Measurements from ENCODE around the gene MKX.

DNA sequence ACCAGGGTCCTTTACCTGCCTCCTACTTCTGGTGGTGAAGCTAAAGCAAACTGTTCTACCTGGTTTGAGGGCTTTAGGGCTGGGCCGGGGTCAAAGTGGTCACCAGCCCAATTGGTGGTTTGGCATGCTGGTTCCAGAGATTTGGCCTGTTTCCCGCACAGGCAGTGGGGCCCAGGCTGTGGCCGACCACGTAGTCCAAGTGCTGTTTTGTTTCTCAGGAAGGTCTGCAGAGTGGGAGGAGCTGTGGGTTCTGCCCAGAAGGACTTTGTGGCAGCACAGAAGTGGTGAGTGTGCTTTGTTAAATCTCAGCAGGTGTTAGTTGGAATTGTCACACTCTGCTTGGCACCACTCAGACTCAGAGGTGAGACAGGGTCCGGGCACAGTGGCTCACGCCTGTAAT is 85.8 kb downstream of the MKX start:
- TF ChIP-seq, protein P1, sequence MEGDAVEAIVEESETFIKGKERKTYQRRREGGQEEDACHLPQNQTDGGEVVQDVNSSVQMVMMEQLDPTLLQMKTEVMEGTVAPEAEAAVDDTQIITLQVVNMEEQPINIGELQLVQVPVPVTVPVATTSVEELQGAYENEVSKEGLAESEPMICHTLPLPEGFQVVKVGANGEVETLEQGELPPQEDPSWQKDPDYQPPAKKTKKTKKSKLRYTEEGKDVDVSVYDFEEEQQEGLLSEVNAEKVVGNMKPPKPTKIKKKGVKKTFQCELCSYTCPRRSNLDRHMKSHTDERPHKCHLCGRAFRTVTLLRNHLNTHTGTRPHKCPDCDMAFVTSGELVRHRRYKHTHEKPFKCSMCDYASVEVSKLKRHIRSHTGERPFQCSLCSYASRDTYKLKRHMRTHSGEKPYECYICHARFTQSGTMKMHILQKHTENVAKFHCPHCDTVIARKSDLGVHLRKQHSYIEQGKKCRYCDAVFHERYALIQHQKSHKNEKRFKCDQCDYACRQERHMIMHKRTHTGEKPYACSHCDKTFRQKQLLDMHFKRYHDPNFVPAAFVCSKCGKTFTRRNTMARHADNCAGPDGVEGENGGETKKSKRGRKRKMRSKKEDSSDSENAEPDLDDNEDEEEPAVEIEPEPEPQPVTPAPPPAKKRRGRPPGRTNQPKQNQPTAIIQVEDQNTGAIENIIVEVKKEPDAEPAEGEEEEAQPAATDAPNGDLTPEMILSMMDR (IDR thresholded peaks at IDR 0.05), result no peak
- no peak for TF ChIP-seq POLR2AphosphoS5 (IDR thresholded peaks at IDR 0.05)
- TF ChIP-seq POLR2A (IDR thresholded peaks at IDR 0.05), result no peak
